ENCODE results near the gene FAM169A. TPM values are rescaled to one million over a fixed set of nuclear protein-coding genes. Genes with fewer than 3 reads are reported as not detected.
"Not testable (repeated sequence)": the region's sequence is repeated elsewhere in the genome, so short reads cannot be mapped to it uniquely, and the experiment has no call there.

The FAM169A gene
- total RNA-seq, 2 experiments from 2014 or later: 3.1 to 3.6 TPM

- Mint-ChIP-seq H3K36me3 (ENCODE audit: low read depth) (no peaks in the 10 kb centered on the region), H3K27ac (no peak overlapping the region), H3K4me1 (no peaks in the 10 kb centered on the region), H3K4me3 (no peak overlapping the region), H3K27me3 (peaks cover 4% of the 10 kb centered on the region), H3K9me3 (no peaks in the 10 kb centered on the region)
- ChIA-PET POLR2A (no interaction called here), CTCF (no interaction called here)
- DNase-seq: no peak
These were observed 19.0 kb upstream of the FAM169A start for GRCh38 chr5:74885170-74885569.

GRCh38 chr5:74882379-74883134 is 16.4 kb upstream of the FAM169A start:
- H3K27me3 Mint-ChIP-seq; POLR2A ChIA-PET; CTCF ChIA-PET; H3K4me1 Mint-ChIP-seq; DNase-seq; H3K27ac Mint-ChIP-seq; H3K4me3 Mint-ChIP-seq; H3K36me3 Mint-ChIP-seq (ENCODE audit: low read depth); H3K9me3 Mint-ChIP-seq: not testable (repeated sequence)

- no peak overlapping the region for H3K27ac Mint-ChIP-seq
- H3K36me3 Mint-ChIP-seq (ENCODE audit: low read depth): no peaks in the 10 kb centered on the region
- CTCF ChIA-PET: no interaction called here
- DNase-seq: no peak
- H3K9me3 Mint-ChIP-seq: no peaks in the 10 kb centered on the region
- POLR2A ChIA-PET: no interaction called here
- no peaks in the 10 kb centered on the region for H3K4me1 Mint-ChIP-seq
- H3K4me3 Mint-ChIP-seq: no peak overlapping the region
- peaks cover 4% of the 10 kb centered on the region for H3K27me3 Mint-ChIP-seq
These were observed 11.6 kb upstream of the FAM169A start for GRCh38 chr5:74877624-74878304.

- H3K4me1 Mint-ChIP-seq: no peaks in the 10 kb centered on the region
- ChIA-PET POLR2A (no interaction called here), CTCF (interaction anchor here (1.6 kb wide), 1 partner anchor 9 kb away, joined by 5 read pairs; no protein-coding TSS in a partner anchor)
- no peak for DNase-seq
- H3K4me3 Mint-ChIP-seq: no peak overlapping the region
- H3K36me3 Mint-ChIP-seq (ENCODE audit: low read depth): no peaks in the 10 kb centered on the region
- no peak overlapping the region for H3K27ac Mint-ChIP-seq
- H3K9me3 Mint-ChIP-seq: no peaks in the 10 kb centered on the region
- H3K27me3 Mint-ChIP-seq: peaks cover 4% of the 10 kb centered on the region
These were observed 10.0 kb upstream of the FAM169A start for GRCh38 chr5:74875994-74876791.

GRCh38 chr5:74873525-74874249 is 7.5 kb upstream of the FAM169A start:
- Mint-ChIP-seq H3K4me3 (no peak overlapping the region), H3K9me3 (no peaks in the 10 kb centered on the region), H3K27ac (no peak overlapping the region), H3K36me3 (ENCODE audit: low read depth) (no peaks in the 10 kb centered on the region), H3K4me1 (no peaks in the 10 kb centered on the region), H3K27me3 (peaks cover 4% of the 10 kb centered on the region)
- ChIA-PET POLR2A (no interaction called here), CTCF (interaction anchor here (0.6 kb wide), 1 partner anchor 790 kb away, joined by 3 read pairs; no protein-coding TSS in a partner anchor)
- no peak for DNase-seq

- Mint-ChIP-seq H3K27me3 (peaks cover 4% of the 10 kb centered on the region), H3K4me3 (no peak overlapping the region), H3K27ac (no peak overlapping the region), H3K9me3 (no peaks in the 10 kb centered on the region), H3K36me3 (ENCODE audit: low read depth) (no peaks in the 10 kb centered on the region), H3K4me1 (peaks cover 6% of the 10 kb centered on the region)
- no peak for DNase-seq
- CTCF ChIA-PET: no interaction called here
- POLR2A ChIA-PET: no interaction called here
These were observed 4.3 kb upstream of the FAM169A start for GRCh38 chr5:74870299-74871067.

- H3K27me3 Mint-ChIP-seq; DNase-seq; CTCF ChIA-PET; H3K4me3 Mint-ChIP-seq; H3K36me3 Mint-ChIP-seq (ENCODE audit: low read depth); H3K9me3 Mint-ChIP-seq; POLR2A ChIA-PET; H3K27ac Mint-ChIP-seq: not testable (repeated sequence)
- H3K4me1 Mint-ChIP-seq: peaks cover 16% of the 10 kb centered on the region
These were observed 3.2 kb upstream of the FAM169A start for GRCh38 chr5:74869414-74869813.

- no peak for DNase-seq
- Mint-ChIP-seq H3K9me3 (no peaks in the 10 kb centered on the region), H3K4me1 (peaks cover 16% of the 10 kb centered on the region), H3K4me3 (peak overlapping the region; percentile 75), H3K27ac (peak overlapping the region; percentile 83), H3K36me3 (ENCODE audit: low read depth) (no peaks in the 10 kb centered on the region), H3K27me3 (peaks cover 3% of the 10 kb centered on the region)
- ChIA-PET POLR2A (no interaction called here), CTCF (interaction anchor here (1.6 kb wide), 1 partner anchor 9 kb away, joined by 5 read pairs; no protein-coding TSS in a partner anchor)
These were observed 492 bp upstream of the FAM169A start for GRCh38 chr5:74866596-74867162.

- Mint-ChIP-seq H3K27me3 (peaks cover 3% of the 10 kb centered on the region), H3K36me3 (ENCODE audit: low read depth) (no peaks in the 10 kb centered on the region), H3K9me3 (no peaks in the 10 kb centered on the region), H3K4me1 (peaks cover 16% of the 10 kb centered on the region), H3K4me3 (peak overlapping the region; percentile 86), H3K27ac (peak overlapping the region; percentile 88)
- ChIA-PET POLR2A (no interaction called here), CTCF (no interaction called here)
- DNase-seq: peak; percentile 17
These were observed 857 bp downstream of the FAM169A start for GRCh38 chr5:74865256-74865803.

GRCh38 chr5:74864823-74865222 is 1.4 kb downstream of the FAM169A start:
- Mint-ChIP-seq H3K36me3 (ENCODE audit: low read depth) (no peaks in the 10 kb centered on the region), H3K4me3 (peak overlapping the region; percentile 86), H3K27me3 (peaks cover 3% of the 10 kb centered on the region), H3K27ac (peak overlapping the region; percentile 88), H3K4me1 (peaks cover 16% of the 10 kb centered on the region), H3K9me3 (no peaks in the 10 kb centered on the region)
- POLR2A ChIA-PET: no interaction called here
- CTCF ChIA-PET: no interaction called here
- DNase-seq: no peak

GRCh38 chr5:74863726-74864125 is 2.5 kb downstream of the FAM169A start:
- Mint-ChIP-seq H3K36me3 (ENCODE audit: low read depth) (no peaks in the 10 kb centered on the region), H3K4me1 (peaks cover 16% of the 10 kb centered on the region), H3K9me3 (no peaks in the 10 kb centered on the region), H3K4me3 (no peak overlapping the region), H3K27ac (no peak overlapping the region), H3K27me3 (peaks cover 3% of the 10 kb centered on the region)
- ChIA-PET CTCF (no interaction called here), POLR2A (interaction anchor here (0.6 kb wide), 1 partner anchor 1741 kb away, joined by 3 read pairs; no protein-coding TSS in a partner anchor)
- no peak for DNase-seq

Measured in activated CD4-positive, alpha-beta T cell treated with anti-CD3 and anti-CD28 coated beads, Interleukin-2, amount 10 ng/mL, durations not matched to agents 7 days and 5 days (primary cell).